ENCODE data around the gene EPB41. TPM values are rescaled to one million over a fixed set of nuclear protein-coding genes. Genes with fewer than 3 reads are reported as not detected.

The EPB41 gene
- total RNA-seq, 2 donors from 2014 or later = 39.4 to 54.4 TPM

DNA sequence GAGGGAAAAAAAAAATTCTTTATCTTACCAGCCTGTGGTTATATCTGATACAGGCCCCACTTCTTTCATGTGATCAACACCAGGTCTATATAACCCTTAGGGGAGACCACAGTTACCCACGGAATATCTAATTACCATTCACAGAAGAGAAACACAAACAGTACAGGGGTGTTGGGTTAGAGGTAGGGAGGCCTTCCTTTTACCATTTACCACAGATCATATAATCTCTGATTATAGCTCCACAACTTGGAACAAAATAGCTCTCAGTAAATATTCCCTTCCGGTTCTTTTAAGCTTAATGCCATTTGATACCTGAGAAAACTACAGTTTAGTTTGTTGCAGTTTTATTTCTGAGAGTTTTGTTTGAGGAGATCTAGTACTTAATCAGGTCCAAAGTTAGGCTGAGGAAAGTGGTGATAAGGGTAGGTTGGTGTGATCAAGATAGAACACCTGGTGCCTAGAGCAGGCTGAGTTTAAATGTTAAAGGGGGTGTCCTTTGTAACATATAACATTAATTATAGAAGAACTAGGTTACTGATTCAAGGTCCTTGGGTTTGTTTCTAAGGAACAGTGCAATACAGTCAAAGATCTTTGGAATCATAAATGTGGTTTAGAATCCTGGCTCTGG, 14.1 kb downstream of the EPB41 start:
- TF ChIP-seq, protein P1, sequence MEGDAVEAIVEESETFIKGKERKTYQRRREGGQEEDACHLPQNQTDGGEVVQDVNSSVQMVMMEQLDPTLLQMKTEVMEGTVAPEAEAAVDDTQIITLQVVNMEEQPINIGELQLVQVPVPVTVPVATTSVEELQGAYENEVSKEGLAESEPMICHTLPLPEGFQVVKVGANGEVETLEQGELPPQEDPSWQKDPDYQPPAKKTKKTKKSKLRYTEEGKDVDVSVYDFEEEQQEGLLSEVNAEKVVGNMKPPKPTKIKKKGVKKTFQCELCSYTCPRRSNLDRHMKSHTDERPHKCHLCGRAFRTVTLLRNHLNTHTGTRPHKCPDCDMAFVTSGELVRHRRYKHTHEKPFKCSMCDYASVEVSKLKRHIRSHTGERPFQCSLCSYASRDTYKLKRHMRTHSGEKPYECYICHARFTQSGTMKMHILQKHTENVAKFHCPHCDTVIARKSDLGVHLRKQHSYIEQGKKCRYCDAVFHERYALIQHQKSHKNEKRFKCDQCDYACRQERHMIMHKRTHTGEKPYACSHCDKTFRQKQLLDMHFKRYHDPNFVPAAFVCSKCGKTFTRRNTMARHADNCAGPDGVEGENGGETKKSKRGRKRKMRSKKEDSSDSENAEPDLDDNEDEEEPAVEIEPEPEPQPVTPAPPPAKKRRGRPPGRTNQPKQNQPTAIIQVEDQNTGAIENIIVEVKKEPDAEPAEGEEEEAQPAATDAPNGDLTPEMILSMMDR (IDR thresholded peaks at IDR 0.05) = no peak
- TF ChIP-seq POLR2A (IDR thresholded peaks at IDR 0.05) (no peak), POLR2AphosphoS5 (IDR thresholded peaks at IDR 0.05) (no peak)
- peak overlapping the region; percentile 26 to 32 for H3K27ac ChIP-seq
- WGBS = 26% methylated on average over 2 of the region's 2 CpGs
- H3K4me1 ChIP-seq (replicated peaks) = no peaks in the 10 kb centered on the region
- H3K4me3 ChIP-seq = no peak overlapping the region
- H3K36me3 ChIP-seq = no peaks in the 10 kb centered on the region
- no peaks in the 10 kb centered on the region for H3K27me3 ChIP-seq (replicated peaks; ENCODE audit: insufficient read depth)
- intact Hi-C loops (cut with DNase I) = no loop called here
- no peaks in the 10 kb centered on the region for H3K9me3 ChIP-seq
- no peak for DNase-seq (ENCODE audit: low spot score)

DNA sequence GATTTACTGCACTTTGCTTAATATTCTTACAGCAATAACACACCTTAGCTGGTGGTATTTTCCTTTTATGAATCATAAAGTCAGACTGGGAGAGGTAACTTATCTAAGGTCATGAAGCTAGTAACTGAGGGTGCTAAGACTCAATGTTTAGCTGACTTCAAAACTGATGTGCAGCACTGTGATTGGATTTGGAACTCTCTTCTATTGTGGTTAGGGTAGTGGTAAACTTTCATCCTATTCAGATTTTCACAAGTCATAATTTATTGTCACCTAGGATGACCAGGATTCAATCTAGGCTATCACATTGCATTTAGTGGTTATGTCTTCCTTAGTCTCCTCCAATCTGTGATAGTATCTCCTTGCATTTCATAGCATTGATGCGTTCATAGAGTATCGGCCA, 18.9 kb downstream of the EPB41 start:
- intact Hi-C loops (cut with DNase I) = no loop called here
- Histone ChIP-seq H3K27ac (no peak overlapping the region), H3K4me1 (replicated peaks) (no peaks in the 10 kb centered on the region), H3K27me3 (replicated peaks; ENCODE audit: insufficient read depth) (no peaks in the 10 kb centered on the region), H3K9me3 (no peaks in the 10 kb centered on the region), H3K36me3 (no peaks in the 10 kb centered on the region), H3K4me3 (no peak overlapping the region)
- 86% methylated on average over 2 of the region's 2 CpGs for WGBS
- TF ChIP-seq, protein P1 (IDR thresholded peaks at IDR 0.05) = no peak
- DNase-seq (ENCODE audit: low spot score) = no peak

DNA sequence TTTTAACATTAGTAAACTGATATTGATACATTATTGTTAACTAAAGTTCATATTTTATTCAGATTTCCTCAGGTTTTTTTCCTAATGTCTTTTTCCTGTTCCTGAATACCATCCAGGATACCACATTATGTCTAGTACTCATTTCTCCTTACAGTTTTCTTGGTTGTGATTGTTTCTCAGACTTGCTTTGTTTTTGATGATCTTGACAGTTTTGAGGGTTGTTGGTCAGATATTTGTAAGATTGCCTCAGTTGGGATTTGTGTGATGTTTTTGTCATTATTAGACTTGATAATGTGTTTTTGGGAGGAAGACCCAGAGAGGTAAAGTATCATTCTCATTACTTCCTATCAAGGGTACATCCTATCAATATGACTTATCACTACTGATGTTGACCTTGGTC, 19.5 kb downstream of the EPB41 start:
- TF ChIP-seq POLR2AphosphoS5 (IDR thresholded peaks at IDR 0.05) (no peak), POLR2A (IDR thresholded peaks at IDR 0.05) (no peak)
- TF ChIP-seq, protein P1 (IDR thresholded peaks at IDR 0.05) = no peak
- Histone ChIP-seq H3K4me1 (replicated peaks) (no peaks in the 10 kb centered on the region), H3K27me3 (replicated peaks; ENCODE audit: insufficient read depth) (no peaks in the 10 kb centered on the region), H3K4me3 (no peak overlapping the region), H3K27ac (no peak overlapping the region), H3K9me3 (no peaks in the 10 kb centered on the region), H3K36me3 (no peaks in the 10 kb centered on the region)
- intact Hi-C loops (cut with DNase I) = no loop called here
- DNase-seq (ENCODE audit: low spot score) = no peak

DNA sequence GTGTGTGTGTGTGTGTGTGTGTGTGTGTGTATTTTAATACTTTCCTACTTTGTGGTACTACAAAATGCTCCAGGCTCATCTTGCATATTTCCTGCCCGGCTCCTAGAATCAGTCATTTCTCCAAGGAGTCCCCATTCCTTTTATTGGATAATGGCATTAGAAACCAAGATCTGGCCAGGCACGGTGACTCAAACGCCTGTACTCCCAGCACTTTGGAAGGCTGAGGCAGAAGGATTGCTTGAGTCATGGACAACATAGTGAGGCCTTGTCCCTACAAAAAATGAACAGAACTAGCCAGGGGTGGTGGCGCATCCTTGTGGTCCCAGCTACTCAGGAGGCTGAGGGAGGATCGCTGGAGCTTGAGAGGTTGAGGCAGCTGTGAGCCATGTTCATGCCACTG, 20.3 kb downstream of the EPB41 start:
- TF ChIP-seq POLR2A (IDR thresholded peaks at IDR 0.05) (no peak), POLR2AphosphoS5 (IDR thresholded peaks at IDR 0.05) (no peak)
- TF ChIP-seq, protein P1 (IDR thresholded peaks at IDR 0.05) = no peak
- no peak for DNase-seq (ENCODE audit: low spot score)
- no peaks in the 10 kb centered on the region for H3K27me3 ChIP-seq (replicated peaks; ENCODE audit: insufficient read depth)
- WGBS = 93% methylated on average over 5 of the region's 5 CpGs
- no peak overlapping the region for H3K4me3 ChIP-seq
- H3K27ac ChIP-seq = no peak overlapping the region
- H3K36me3 ChIP-seq = no peaks in the 10 kb centered on the region
- no peaks in the 10 kb centered on the region for H3K9me3 ChIP-seq
- H3K4me1 ChIP-seq (replicated peaks) = no peaks in the 10 kb centered on the region
- intact Hi-C loops (cut with DNase I) = no loop called here

DNA sequence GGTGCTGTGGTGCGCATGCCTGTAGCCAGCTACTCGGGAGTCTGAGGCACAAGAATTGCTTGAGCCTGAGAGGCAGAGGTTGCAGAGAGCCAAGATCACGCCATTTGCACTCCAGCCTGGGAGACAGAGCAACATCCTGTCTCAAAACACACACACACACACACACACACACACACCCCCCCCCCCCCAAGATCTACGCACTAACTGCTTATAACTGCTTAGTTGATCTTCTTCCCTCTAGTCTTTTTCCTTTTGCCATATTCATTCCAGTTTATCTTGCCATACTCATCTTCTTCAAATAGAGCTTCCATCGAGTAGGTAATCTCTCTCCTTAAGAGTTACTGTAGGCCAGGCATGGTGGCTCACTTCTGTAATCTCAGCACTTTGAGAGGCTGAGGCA, 20.9 kb downstream of the EPB41 start:
- DNase-seq (ENCODE audit: low spot score) = no peak
- Histone ChIP-seq H3K36me3 (no peaks in the 10 kb centered on the region), H3K4me3 (no peak overlapping the region), H3K27ac (no peak overlapping the region), H3K9me3 (no peaks in the 10 kb centered on the region), H3K27me3 (replicated peaks; ENCODE audit: insufficient read depth) (no peaks in the 10 kb centered on the region), H3K4me1 (replicated peaks) (no peaks in the 10 kb centered on the region)
- intact Hi-C loops (cut with DNase I) = no loop called here
- WGBS = 94% methylated on average over 5 of the region's 5 CpGs
- TF ChIP-seq, protein P1 (IDR thresholded peaks at IDR 0.05) = no peak
- no peak for TF ChIP-seq POLR2A (IDR thresholded peaks at IDR 0.05)
- TF ChIP-seq POLR2AphosphoS5 (IDR thresholded peaks at IDR 0.05) = no peak

All from prostate gland (tissue), 2 donors.